Measurements from ENCODE around the gene UQCRFS1.
"Not testable (repeated sequence)": the region's sequence is repeated elsewhere in the genome, so short reads cannot be mapped to it uniquely, and the experiment has no call there.

UQCRFS1 gene

GRCh38 chr19:29212648-29213573 lies at the start of gene UQCRFS1:
Gene UQCRFS1, minus strand, starts transcription at chr19:29213151. Its CDS starts 33 bp downstream, at chr19:29213118.
- peak; percentile 95 for DNase-seq

- DNase-seq: no peak
Observed at GRCh38 chr19:29262085-29262484, 49.1 kb upstream of the UQCRFS1 start.

- DNase-seq: peak; percentile 29
Observed at GRCh38 chr19:29260477-29261317, 47.7 kb upstream of the UQCRFS1 start.

GRCh38 chr19:29259867-29260281 lies 46.9 kb upstream of the UQCRFS1 start:
- DNase-seq: no peak

- DNase-seq: no peak
Observed at GRCh38 chr19:29259153-29259552, 46.2 kb upstream of the UQCRFS1 start.

GRCh38 chr19:29256516-29256915 lies 43.6 kb upstream of the UQCRFS1 start:
- DNase-seq: no peak

GRCh38 chr19:29255912-29256311 lies 43.0 kb upstream of the UQCRFS1 start:
- no peak for DNase-seq

GRCh38 chr19:29255006-29255405 lies 42.1 kb upstream of the UQCRFS1 start:
- DNase-seq: no peak

- not testable (repeated sequence) for DNase-seq
Observed at GRCh38 chr19:29249798-29250197, 36.8 kb upstream of the UQCRFS1 start.

GRCh38 chr19:29248332-29248844 lies 35.4 kb upstream of the UQCRFS1 start:
- no peak for DNase-seq

GRCh38 chr19:29247872-29248271 lies 34.9 kb upstream of the UQCRFS1 start:
- DNase-seq: no peak

GRCh38 chr19:29247471-29247870 lies 34.5 kb upstream of the UQCRFS1 start:
- no peak for DNase-seq

GRCh38 chr19:29247051-29247450 lies 34.1 kb upstream of the UQCRFS1 start:
- DNase-seq: no peak

GRCh38 chr19:29245215-29245614 lies 32.3 kb upstream of the UQCRFS1 start:
- DNase-seq: no peak

GRCh38 chr19:29241324-29241723 lies 28.4 kb upstream of the UQCRFS1 start:
- no peak for DNase-seq

GRCh38 chr19:29239213-29239776 lies 26.3 kb upstream of the UQCRFS1 start:
- DNase-seq: no peak

- DNase-seq: no peak
Observed at GRCh38 chr19:29233591-29233990, 20.6 kb upstream of the UQCRFS1 start.

GRCh38 chr19:29232315-29232852 lies 19.4 kb upstream of the UQCRFS1 start:
- no peak for DNase-seq

GRCh38 chr19:29231306-29231705 lies 18.4 kb upstream of the UQCRFS1 start:
- not testable (repeated sequence) for DNase-seq

- no peak for DNase-seq
Observed at GRCh38 chr19:29217616-29218015, 4.7 kb upstream of the UQCRFS1 start.

- no peak for DNase-seq
Observed at GRCh38 chr19:29216021-29216420, 3.1 kb upstream of the UQCRFS1 start.

- DNase-seq: no peak
Observed at GRCh38 chr19:29215322-29215845, 2.4 kb upstream of the UQCRFS1 start.

GRCh38 chr19:29214411-29214810 lies 1.5 kb upstream of the UQCRFS1 start:
- DNase-seq: no peak

All from CD4-positive, alpha-beta T cell treated with Interleukin-17A for 1 hour (primary cell).